Measurements from ENCODE around the gene DLL3.

DNA sequence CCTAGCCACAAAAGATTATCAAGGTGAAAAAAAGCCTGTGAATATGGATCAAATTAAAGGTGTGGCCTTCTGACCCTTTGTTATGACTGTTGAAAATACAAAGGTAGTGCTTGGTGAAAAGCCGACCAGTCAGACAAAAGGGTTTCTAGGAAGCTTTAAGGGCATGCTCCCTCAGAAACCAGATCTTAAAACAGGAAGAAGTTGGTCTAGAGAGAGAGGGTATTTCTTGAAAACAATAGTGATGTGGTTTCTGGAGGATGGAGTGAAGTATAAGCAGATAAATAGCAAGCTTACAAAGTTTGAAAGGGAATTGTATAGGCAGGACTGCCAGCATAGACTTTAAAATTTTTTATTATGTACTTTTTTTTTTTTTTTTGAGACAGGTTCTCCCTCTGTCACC is 46.2 kb downstream of the DLL3 start:
- TF ChIP-seq, protein P1, sequence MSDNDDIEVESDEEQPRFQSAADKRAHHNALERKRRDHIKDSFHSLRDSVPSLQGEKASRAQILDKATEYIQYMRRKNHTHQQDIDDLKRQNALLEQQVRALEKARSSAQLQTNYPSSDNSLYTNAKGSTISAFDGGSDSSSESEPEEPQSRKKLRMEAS (CRISPR knock-in tag; IDR thresholded peaks at IDR 0.05): no peak
- TF ChIP-seq HNRNPL (IDR thresholded peaks at IDR 0.05; ENCODE audit: low read depth, low read length) (no peak), ZNF232 (CRISPR knock-in tag; IDR thresholded peaks at IDR 0.05) (no peak), SMC3 (conservative IDR thresholded peaks at IDR 0.05; ENCODE audit: insufficient read depth, low read depth, low read length) (no peak), NRF1 (conservative IDR thresholded peaks at IDR 0.05 in 1 of 2, IDR thresholded peaks at IDR 0.05 in 1 of 2) (no peak), ZNF224 (CRISPR knock-in tag; IDR thresholded peaks at IDR 0.05) (no peak), TAF15 (IDR thresholded peaks at IDR 0.05; ENCODE audit: low read depth, low read length) (no peak), NFE2L1 (tag; IDR thresholded peaks at IDR 0.05; ENCODE audit: borderline replicate concordance, low read depth) (no peak), ZBTB8A (IDR thresholded peaks at IDR 0.05; ENCODE audit: partially characterized antibody) (no peak), MYBL2 (IDR thresholded peaks at IDR 0.05; ENCODE audit: low read depth) (no peak), MYBL2 (CRISPR knock-in tag; IDR thresholded peaks at IDR 0.05; ENCODE audit: borderline replicate concordance) (no peak)
- TF ChIP-seq, protein P2, sequence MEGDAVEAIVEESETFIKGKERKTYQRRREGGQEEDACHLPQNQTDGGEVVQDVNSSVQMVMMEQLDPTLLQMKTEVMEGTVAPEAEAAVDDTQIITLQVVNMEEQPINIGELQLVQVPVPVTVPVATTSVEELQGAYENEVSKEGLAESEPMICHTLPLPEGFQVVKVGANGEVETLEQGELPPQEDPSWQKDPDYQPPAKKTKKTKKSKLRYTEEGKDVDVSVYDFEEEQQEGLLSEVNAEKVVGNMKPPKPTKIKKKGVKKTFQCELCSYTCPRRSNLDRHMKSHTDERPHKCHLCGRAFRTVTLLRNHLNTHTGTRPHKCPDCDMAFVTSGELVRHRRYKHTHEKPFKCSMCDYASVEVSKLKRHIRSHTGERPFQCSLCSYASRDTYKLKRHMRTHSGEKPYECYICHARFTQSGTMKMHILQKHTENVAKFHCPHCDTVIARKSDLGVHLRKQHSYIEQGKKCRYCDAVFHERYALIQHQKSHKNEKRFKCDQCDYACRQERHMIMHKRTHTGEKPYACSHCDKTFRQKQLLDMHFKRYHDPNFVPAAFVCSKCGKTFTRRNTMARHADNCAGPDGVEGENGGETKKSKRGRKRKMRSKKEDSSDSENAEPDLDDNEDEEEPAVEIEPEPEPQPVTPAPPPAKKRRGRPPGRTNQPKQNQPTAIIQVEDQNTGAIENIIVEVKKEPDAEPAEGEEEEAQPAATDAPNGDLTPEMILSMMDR (IDR thresholded peaks at IDR 0.05 in 2 of 3, conservative IDR thresholded peaks at IDR 0.05 in 1 of 3; ENCODE audit: insufficient read depth in 2 of 3, low read depth in 1 of 3, low read length in 3 of 3): no peak

All from K562 (cell line).